ENCODE results near the gene AGBL1.

GRCh38 chr15:86259589-86259988, 179.9 kb downstream of the AGBL1 start:
- TF ChIP-seq POLR2AphosphoS2 (conservative IDR thresholded peaks at IDR 0.05; ENCODE audit: low read length) (no peak), CEBPB (IDR thresholded peaks at IDR 0.05) (no peak)

Data from A549 (cell line).